H1 (cell line): ENCODE results near the gene JPH3. TPM values are rescaled to one million over a fixed set of nuclear protein-coding genes. Genes with fewer than 3 reads are reported as not detected.

Source experiments
- CTCF ChIP-seq, 3 experiments: IDR thresholded peaks; 1 replicate in 2 of 3; 2 replicates in 1 of 3; pipeline versions ENCODE4 v1.5.1 to v1.6.1; 2011; ENCODE audit warnings: low read length in 3 of 3, mild to moderate bottlenecking in 3 of 3, inconsistent platforms in 2 of 3, low read depth in 1 of 3, moderate library complexity in 1 of 3; ENCODE audit not compliant: insufficient read depth in 1 of 3; ENCODE audit errors: control extremely low read depth in 1 of 3
- HDAC2 ChIP-seq, 2 experiments: fragments of 300-600 bp in 1 of 2; sonication (generic) in 1 of 2; IDR thresholded peaks; 2 replicates each; pipeline ENCODE4 v1.6.1; 2011 to 2012; ENCODE audit warnings: low read depth in 2 of 2, low read length in 2 of 2, mild to moderate bottlenecking in 2 of 2, moderate library complexity in 2 of 2, borderline replicate concordance in 1 of 2, inconsistent platforms in 1 of 2
- JUND ChIP-seq: IDR thresholded peaks from 2 replicates; pipeline ENCODE4 v1.6.1; 2011; ENCODE audit warnings: mild to moderate bottlenecking, improper control_type of control experiment, low read length
- KDM1A ChIP-seq: fragments of 200-600, 300-600 bp; sonication (generic); IDR thresholded peaks from 2 replicates; pipeline ENCODE4 v1.7.1; 2016; ENCODE audit warnings: mild to moderate bottlenecking, low read length, borderline replicate concordance
- POLR2A ChIP-seq, 2 experiments: IDR thresholded peaks; 1 replicate in 1 of 2; 2 replicates in 1 of 2; pipeline ENCODE4 v1.6.1; 2011; ENCODE audit warnings: low read depth in 2 of 2, low read length in 2 of 2, mild to moderate bottlenecking in 2 of 2; ENCODE audit errors: control extremely low read depth in 1 of 2
- RAD21 ChIP-seq, 2 experiments: IDR thresholded peaks in 1 of 2; conservative IDR thresholded peaks in 1 of 2; 2 replicates each; pipeline ENCODE4 v1.6.1; 2011; ENCODE audit warnings: low read depth in 2 of 2, low read length in 2 of 2, improper control_type of control experiment in 1 of 2, inconsistent platforms in 1 of 2, mild to moderate bottlenecking in 1 of 2, moderate library complexity in 1 of 2
- SP1 ChIP-seq: IDR thresholded peaks from 2 replicates; pipeline ENCODE4 v1.6.1; 2011; ENCODE audit warnings: low read depth, low read length
- TEAD4 ChIP-seq: IDR thresholded peaks from 2 replicates; pipeline ENCODE4 v1.6.1; 2012; ENCODE audit warnings: low read depth, low read length, inconsistent platforms, mixed read lengths
- polyA plus RNA-seq, 7 experiments: library from polyadenylated mRNA; depleted of rRNA in 3 of 7; stranded (reverse) in 5 of 7; unstranded in 2 of 7; fragments of >200 nt in 5 of 7; fragments of 200-250 nt in 2 of 7; gene quantifications; 1 replicate in 5 of 7; 2 replicates in 1 of 7; 4 replicates in 1 of 7; pipeline versions ENCODE4 v1.2.1 to v1.2.3, GENCODE V29; 2011 to 2013; ENCODE audit warnings: missing spikeins in 2 of 7, mixed read lengths in 2 of 7
- total RNA-seq: library from RNA; stranded (reverse); fragmentation: NEBNext Ultra II Directional; extraction: Animal tissue kit (Norgen Biotek cat#: 25700); gene quantifications from 2 replicates; pipeline ENCODE4 v1.2.1, GENCODE V29; 2021
- TF ChIP-seq, protein P1 (sequence below): IDR thresholded peaks from 2 replicates; pipeline ENCODE4 v1.6.1; 2011; ENCODE audit warnings: low read length, improper control_type of control experiment

The JPH3 gene
- total and polyA plus RNA-seq, 2 of the 8 experiments (the other 6 are each of a cell fraction or from before 2014, with no cell fraction given): 10.3 to 28.3 TPM

DNA sequence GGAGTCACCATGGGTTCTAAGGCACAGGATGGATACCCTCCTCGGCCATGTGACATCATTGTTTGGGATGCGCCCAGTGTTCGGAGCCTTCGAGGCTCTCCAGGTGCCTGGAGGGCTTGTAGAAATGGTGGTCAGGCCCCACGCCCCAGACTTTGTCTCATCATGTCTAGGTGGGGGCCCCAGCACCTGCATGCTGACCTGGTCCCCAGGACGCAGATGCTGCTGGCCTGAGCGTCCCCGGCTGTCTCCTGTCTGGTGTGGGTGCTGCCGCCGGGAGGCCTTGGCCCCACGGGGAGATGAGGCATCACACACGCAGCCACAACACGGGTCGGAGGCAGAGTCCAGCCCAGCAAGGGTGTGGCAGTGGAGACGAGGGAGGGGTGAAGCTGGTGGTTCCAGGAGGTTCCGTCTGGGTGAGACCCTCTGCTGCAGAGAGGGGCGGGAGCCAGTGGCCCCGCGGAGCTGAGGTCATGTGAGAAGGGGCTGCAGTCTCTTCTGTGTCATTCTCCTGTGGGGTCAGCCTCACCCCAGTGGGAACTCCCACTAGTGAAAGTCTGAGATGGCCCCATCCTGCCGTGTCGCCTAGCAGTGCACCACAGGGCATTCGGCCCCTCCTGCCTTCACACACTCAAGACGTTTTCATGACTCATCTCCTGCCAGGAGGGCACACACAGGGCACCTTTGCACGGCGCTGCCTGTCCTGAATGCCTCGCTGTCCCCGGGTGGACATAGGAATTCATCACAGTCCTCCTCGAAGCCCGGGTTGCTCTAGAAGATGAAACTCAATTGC, 46.6 kb downstream of the JPH3 start (continued):
- TF ChIP-seq CTCF (IDR thresholded peaks at IDR 0.05; ENCODE audit: control extremely low read depth in 1 of 3, insufficient read depth in 1 of 3, low read depth in 1 of 3, low read length in 3 of 3): no peak
- no peak for TF ChIP-seq HDAC2 (IDR thresholded peaks at IDR 0.05; ENCODE audit: borderline replicate concordance in 1 of 2, low read depth in 2 of 2, low read length in 2 of 2)
- TF ChIP-seq SP1: no peak
- no peak for TF ChIP-seq KDM1A
- TF ChIP-seq, protein P1, sequence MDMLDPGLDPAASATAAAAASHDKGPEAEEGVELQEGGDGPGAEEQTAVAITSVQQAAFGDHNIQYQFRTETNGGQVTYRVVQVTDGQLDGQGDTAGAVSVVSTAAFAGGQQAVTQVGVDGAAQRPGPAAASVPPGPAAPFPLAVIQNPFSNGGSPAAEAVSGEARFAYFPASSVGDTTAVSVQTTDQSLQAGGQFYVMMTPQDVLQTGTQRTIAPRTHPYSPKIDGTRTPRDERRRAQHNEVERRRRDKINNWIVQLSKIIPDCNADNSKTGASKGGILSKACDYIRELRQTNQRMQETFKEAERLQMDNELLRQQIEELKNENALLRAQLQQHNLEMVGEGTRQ: no peak
- TF ChIP-seq POLR2A (IDR thresholded peaks at IDR 0.05; ENCODE audit: control extremely low read depth in 1 of 2, low read depth in 2 of 2, low read length in 2 of 2): no peak
- TF ChIP-seq JUND: no peak
- no peak for TF ChIP-seq TEAD4
- no peak for TF ChIP-seq RAD21 (IDR thresholded peaks at IDR 0.05 in 1 of 2, conservative IDR thresholded peaks at IDR 0.05 in 1 of 2; ENCODE audit: low read depth in 2 of 2, low read length in 2 of 2)
